Measurements from ENCODE around the gene CDH4.

DNA sequence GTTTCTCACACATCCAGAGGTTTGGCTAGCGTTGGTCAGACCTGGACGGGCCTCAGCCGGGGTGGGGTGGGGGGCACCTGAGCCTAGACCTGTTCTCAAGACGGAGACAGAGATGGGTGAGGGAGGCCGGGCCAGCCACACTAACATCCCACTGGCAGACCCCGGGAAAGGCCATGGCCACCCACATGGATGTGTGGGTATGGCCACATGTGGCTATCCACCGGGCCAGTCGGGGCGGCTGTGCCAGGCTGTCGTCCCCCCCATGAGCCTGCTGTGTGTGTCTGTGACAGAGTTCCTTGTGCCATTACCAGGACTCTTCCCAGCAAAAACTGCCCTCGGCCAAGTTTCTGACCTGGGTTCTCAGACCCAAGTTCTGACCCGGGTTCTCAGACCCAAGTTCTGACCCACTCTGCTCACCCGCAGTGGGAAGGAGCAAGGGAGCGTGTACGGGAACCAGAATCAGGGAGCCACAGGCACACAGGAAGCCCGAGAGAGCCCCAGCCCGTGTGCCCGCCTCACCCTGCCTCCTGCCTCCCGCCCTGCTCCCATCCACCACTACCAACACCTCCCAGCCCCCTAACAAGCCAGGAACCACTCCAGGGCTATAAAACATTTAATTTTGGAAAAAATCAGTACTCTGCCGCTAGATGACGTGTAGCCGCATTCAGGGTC, 558.1 kb downstream of the CDH4 start:
- no peak for TF ChIP-seq CREB1 (IDR thresholded peaks at IDR 0.05; ENCODE audit: low read depth)
- no peak for TF ChIP-seq TAF1 (IDR thresholded peaks at IDR 0.05; ENCODE audit: low read depth)
- no peak for TF ChIP-seq TEAD4 (IDR thresholded peaks at IDR 0.05)
- no peak for TF ChIP-seq CEBPB (IDR thresholded peaks at IDR 0.05)
- TF ChIP-seq TCF12 (IDR thresholded peaks at IDR 0.05; ENCODE audit: low read depth) = no peak
- TF ChIP-seq USF1 (IDR thresholded peaks at IDR 0.05) = no peak
- no peak for TF ChIP-seq EP300 (IDR thresholded peaks at IDR 0.05; ENCODE audit: borderline replicate concordance)
- no peak for TF ChIP-seq RAD21 (IDR thresholded peaks at IDR 0.05; ENCODE audit: low read depth)
- no peak for TF ChIP-seq MAX (IDR thresholded peaks at IDR 0.05)
- TF ChIP-seq, protein P1, sequence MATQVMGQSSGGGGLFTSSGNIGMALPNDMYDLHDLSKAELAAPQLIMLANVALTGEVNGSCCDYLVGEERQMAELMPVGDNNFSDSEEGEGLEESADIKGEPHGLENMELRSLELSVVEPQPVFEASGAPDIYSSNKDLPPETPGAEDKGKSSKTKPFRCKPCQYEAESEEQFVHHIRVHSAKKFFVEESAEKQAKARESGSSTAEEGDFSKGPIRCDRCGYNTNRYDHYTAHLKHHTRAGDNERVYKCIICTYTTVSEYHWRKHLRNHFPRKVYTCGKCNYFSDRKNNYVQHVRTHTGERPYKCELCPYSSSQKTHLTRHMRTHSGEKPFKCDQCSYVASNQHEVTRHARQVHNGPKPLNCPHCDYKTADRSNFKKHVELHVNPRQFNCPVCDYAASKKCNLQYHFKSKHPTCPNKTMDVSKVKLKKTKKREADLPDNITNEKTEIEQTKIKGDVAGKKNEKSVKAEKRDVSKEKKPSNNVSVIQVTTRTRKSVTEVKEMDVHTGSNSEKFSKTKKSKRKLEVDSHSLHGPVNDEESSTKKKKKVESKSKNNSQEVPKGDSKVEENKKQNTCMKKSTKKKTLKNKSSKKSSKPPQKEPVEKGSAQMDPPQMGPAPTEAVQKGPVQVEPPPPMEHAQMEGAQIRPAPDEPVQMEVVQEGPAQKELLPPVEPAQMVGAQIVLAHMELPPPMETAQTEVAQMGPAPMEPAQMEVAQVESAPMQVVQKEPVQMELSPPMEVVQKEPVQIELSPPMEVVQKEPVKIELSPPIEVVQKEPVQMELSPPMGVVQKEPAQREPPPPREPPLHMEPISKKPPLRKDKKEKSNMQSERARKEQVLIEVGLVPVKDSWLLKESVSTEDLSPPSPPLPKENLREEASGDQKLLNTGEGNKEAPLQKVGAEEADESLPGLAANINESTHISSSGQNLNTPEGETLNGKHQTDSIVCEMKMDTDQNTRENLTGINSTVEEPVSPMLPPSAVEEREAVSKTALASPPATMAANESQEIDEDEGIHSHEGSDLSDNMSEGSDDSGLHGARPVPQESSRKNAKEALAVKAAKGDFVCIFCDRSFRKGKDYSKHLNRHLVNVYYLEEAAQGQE (IDR thresholded peaks at IDR 0.05; ENCODE audit: low read depth) = no peak
- no peak for TF ChIP-seq ZBTB7A (IDR thresholded peaks at IDR 0.05; ENCODE audit: low read depth)

Data from Ishikawa (cell line).